Loucy (cell line): ENCODE data around the gene OOSP1.

Experiments
- H2AFZ ChIP-seq: fragments of 200-600 bp; sonication (generic); 2 replicates; pipeline ENCODE4 v1.6.0; 2016; ENCODE audit warnings: antibody characterized with exemption, mild to moderate bottlenecking, low read length, moderate library complexity
- H3F3A ChIP-seq: fragments of 200-600 bp; 2 replicates; pipeline ENCODE4 v1.6.0; 2016; ENCODE audit warnings: antibody characterized with exemption, low read depth, mild to moderate bottlenecking
- H3K27me3 ChIP-seq: fragments of 200-600 bp; sonication (generic); 2 replicates; pipeline ENCODE4 v1.6.1; 2014; ENCODE audit warnings: low read length, mild to moderate bottlenecking; ENCODE audit not compliant: insufficient read depth, poor library complexity, severe bottlenecking
- H3K36me3 ChIP-seq: fragments of 200-600 bp; sonication (generic); 2 replicates; pipeline ENCODE4 v1.6.1; 2016; ENCODE audit warnings: low read length; ENCODE audit not compliant: insufficient read depth
- H3K4me1 ChIP-seq: fragments of 200-600 bp; sonication (generic); 2 replicates; pipeline ENCODE4 v1.5.1; 2014; ENCODE audit warnings: low read length, mild to moderate bottlenecking; ENCODE audit not compliant: insufficient read depth, poor library complexity, severe bottlenecking
- H3K4me2 ChIP-seq: fragments of 200-600 bp; sonication (generic); 2 replicates; pipeline ENCODE4 v1.6.0; 2014; ENCODE audit warnings: antibody characterized with exemption, low read length, low read depth, mild to moderate bottlenecking; ENCODE audit not compliant: poor library complexity, severe bottlenecking
- H3K4me3 ChIP-seq: fragments of 200-600 bp; sonication (generic); 2 replicates; pipeline ENCODE4 v1.5.1; 2014; ENCODE audit warnings: low read length, mild to moderate bottlenecking, mixed read lengths; ENCODE audit not compliant: poor library complexity, severe bottlenecking
- H3K79me2 ChIP-seq: fragments of 200-600 bp; sonication (generic); 2 replicates; pipeline ENCODE4 v1.6.1; 2014; ENCODE audit warnings: low read length; ENCODE audit not compliant: insufficient read depth
- H3K9ac ChIP-seq: fragments of 200-600 bp; sonication (generic); 2 replicates; pipeline ENCODE4 v1.6.0; 2014; ENCODE audit warnings: mild to moderate bottlenecking, low read depth, low read length, moderate library complexity; ENCODE audit not compliant: poor library complexity, severe bottlenecking
- H3K9me2 ChIP-seq: fragments of 200-600 bp; sonication (generic); replicated peaks from 2 replicates; pipeline ENCODE4 v1.6.1; 2016; ENCODE audit warnings: low read depth, low read length, mixed read lengths
- H3K9me3 ChIP-seq: fragments of 200-600 bp; sonication (generic); 2 replicates; pipeline ENCODE4 v1.6.1; 2014; ENCODE audit warnings: mild to moderate bottlenecking, antibody characterized with exemption, low read length, low read depth; ENCODE audit not compliant: insufficient read depth
- H4K20me1 ChIP-seq: fragments of 200-600 bp; sonication (generic); 2 replicates; pipeline ENCODE4 v1.6.0; 2014; ENCODE audit warnings: antibody characterized with exemption, low read length, mild to moderate bottlenecking; ENCODE audit not compliant: insufficient read depth, poor library complexity, severe bottlenecking
- EZH2phosphoT487 ChIP-seq: fragments of 200-600 bp; IDR thresholded peaks from 2 replicates; pipeline ENCODE4 v1.6.1; 2018; ENCODE audit warnings: antibody characterized with exemption, mild to moderate bottlenecking, moderate library complexity, borderline replicate concordance
- TF ChIP-seq, protein P1 (sequence below): fragments of 200-600 bp; sonication (generic); conservative IDR thresholded peaks from 2 replicates; pipeline ENCODE4 v1.5.1; 2014; ENCODE audit warnings: mild to moderate bottlenecking, antibody characterized with exemption, low read length

The OOSP1 gene

DNA sequence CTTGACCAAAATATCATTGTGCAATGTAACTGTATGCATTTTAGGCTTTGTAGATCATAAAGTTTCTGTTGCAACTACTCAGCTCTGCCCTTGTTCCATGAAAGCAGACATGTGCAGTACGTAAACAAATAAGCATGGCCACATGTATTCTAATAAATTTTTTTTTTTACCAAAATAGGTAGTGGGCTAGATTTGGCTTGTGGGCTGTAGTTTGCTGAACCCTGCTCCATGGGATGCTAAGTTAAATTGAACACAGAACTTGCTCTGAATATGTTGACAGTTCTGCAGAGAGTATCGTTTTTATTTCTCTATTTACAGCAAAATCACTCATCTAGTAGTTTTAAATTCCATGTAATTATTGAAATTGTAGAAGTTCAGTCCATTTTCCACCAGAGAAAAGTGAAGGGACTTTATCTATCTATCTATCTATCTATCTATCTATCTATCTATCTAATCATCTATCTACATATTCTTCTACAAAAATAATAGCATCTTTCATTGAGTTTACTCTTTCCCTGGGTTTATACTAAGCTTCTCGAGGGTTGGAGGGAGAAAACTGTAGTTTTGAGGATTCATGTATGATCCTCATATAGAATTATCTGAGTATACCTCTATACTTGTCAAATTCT lies 16.1 kb downstream of the OOSP1 start:
- Histone ChIP-seq H3K79me2 (no peaks in the 10 kb centered on the region), H3K36me3 (no peaks in the 10 kb centered on the region), H3K4me2 (no peak overlapping the region), H3K9ac (no peak overlapping the region), H3F3A (no peaks in the 10 kb centered on the region), H3K27me3 (no peaks in the 10 kb centered on the region), H3K4me3 (no peak overlapping the region), H4K20me1 (no peaks in the 10 kb centered on the region), H3K9me3 (no peaks in the 10 kb centered on the region), H3K9me2 (no peaks in the 10 kb centered on the region), H2AFZ (no peak overlapping the region), H3K4me1 (no peaks in the 10 kb centered on the region)
- TF ChIP-seq EZH2phosphoT487: no peak
- TF ChIP-seq, protein P1, sequence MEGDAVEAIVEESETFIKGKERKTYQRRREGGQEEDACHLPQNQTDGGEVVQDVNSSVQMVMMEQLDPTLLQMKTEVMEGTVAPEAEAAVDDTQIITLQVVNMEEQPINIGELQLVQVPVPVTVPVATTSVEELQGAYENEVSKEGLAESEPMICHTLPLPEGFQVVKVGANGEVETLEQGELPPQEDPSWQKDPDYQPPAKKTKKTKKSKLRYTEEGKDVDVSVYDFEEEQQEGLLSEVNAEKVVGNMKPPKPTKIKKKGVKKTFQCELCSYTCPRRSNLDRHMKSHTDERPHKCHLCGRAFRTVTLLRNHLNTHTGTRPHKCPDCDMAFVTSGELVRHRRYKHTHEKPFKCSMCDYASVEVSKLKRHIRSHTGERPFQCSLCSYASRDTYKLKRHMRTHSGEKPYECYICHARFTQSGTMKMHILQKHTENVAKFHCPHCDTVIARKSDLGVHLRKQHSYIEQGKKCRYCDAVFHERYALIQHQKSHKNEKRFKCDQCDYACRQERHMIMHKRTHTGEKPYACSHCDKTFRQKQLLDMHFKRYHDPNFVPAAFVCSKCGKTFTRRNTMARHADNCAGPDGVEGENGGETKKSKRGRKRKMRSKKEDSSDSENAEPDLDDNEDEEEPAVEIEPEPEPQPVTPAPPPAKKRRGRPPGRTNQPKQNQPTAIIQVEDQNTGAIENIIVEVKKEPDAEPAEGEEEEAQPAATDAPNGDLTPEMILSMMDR: no peak

DNA sequence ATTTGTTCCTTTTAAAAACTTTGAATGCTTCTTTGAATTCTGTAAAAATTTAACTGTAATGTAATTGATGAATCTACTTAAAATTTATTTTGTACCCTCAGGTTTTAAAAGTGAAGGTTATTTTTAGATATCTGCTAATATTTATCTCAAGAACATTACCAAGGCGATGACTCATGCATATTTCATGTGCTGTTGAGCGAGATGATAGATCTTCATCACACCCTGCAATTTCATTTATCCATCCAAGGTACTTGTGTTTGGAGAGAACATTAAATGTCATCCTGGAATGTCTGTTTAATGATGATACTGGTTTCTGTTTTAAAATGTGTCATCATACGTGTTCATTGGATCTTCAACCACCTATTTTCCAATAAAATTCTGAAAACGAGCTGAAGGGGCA lies 18.9 kb downstream of the OOSP1 start:
- H2AFZ ChIP-seq: no peak overlapping the region
- TF ChIP-seq, protein P1: no peak
- TF ChIP-seq EZH2phosphoT487: no peak
- H3K9me2 ChIP-seq: no peaks in the 10 kb centered on the region
- H3F3A ChIP-seq: no peaks in the 10 kb centered on the region
- H3K4me3 ChIP-seq: no peak overlapping the region
- no peaks in the 10 kb centered on the region for H3K27me3 ChIP-seq
- no peaks in the 10 kb centered on the region for H3K9me3 ChIP-seq
- H3K9ac ChIP-seq: no peak overlapping the region
- no peak overlapping the region for H3K4me2 ChIP-seq
- no peaks in the 10 kb centered on the region for H3K79me2 ChIP-seq
- no peaks in the 10 kb centered on the region for H4K20me1 ChIP-seq
- no peaks in the 10 kb centered on the region for H3K36me3 ChIP-seq
- peaks cover 8% of the 10 kb centered on the region for H3K4me1 ChIP-seq

DNA sequence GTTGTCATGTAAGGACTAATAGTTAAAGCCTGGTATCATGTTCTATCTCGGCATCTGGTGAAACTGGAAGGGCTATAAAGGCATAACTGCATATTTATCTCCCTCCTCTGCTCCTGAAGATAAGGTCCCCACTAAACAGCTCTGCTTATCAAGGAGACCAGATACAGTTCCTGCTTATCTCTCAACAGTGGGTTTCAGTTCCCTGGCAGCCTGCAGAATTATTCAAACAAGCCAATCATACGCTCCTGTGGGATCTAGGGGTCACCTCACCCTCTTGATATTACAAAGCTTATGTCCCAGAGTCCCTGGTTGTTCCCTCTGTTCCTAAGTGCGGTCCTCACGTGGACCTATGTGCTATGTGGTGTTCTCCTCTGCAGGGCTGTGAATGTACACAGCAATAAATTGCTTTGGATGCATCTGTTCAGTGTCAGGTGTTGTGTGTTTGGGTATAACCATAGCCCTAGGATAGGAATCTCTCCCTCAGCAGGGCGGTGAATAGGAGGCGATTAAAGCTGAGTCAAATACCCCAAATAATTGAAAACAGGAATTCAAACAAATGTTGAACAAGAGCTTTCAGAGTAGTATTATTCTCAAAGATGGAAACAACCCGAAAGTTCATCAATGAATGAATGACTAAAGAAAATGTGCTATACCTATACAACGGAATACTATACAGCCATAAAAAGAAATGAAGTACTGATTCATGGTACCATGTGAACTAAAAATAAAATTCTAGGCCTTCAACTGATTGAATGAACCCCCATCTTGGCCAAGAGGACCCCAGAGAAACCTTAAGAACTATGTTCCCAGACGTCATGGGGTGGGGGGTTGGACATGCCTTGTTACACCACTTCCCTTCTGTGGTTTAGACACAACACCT lies 22.5 kb downstream of the OOSP1 start:
- no peaks in the 10 kb centered on the region for H3K9me2 ChIP-seq
- H3K4me1 ChIP-seq: peaks cover 12% of the 10 kb centered on the region
- H2AFZ ChIP-seq: no peak overlapping the region
- no peaks in the 10 kb centered on the region for H3K36me3 ChIP-seq
- no peaks in the 10 kb centered on the region for H4K20me1 ChIP-seq
- TF ChIP-seq, protein P1: no peak
- TF ChIP-seq EZH2phosphoT487: no peak
- H3K4me2 ChIP-seq: no peak overlapping the region
- H3F3A ChIP-seq: no peaks in the 10 kb centered on the region
- H3K9me3 ChIP-seq: no peaks in the 10 kb centered on the region
- no peaks in the 10 kb centered on the region for H3K27me3 ChIP-seq
- no peak overlapping the region for H3K4me3 ChIP-seq
- no peak overlapping the region for H3K9ac ChIP-seq
- no peaks in the 10 kb centered on the region for H3K79me2 ChIP-seq
